COLO829 (cell line): Measurements from ENCODE around the gene ST13.
"Not testable (repeated sequence)": the region's sequence is repeated elsewhere in the genome, so short reads cannot be mapped to it uniquely, and the experiment has no call there.

Experiments used
- DNase-seq: peaks from one replicate; pipeline ENCODE4 v3.0.0; 2012; ENCODE audit warnings: low spot score

Gene ST13

GRCh38 chr22:40781749-40782148 lies 74.7 kb downstream of the ST13 start:
- DNase-seq: not testable (repeated sequence)
